Activated T-helper 1 cell treated with anti-CD3 and anti-CD28 coated beads, Interleukin-12 subunit alpha, Interleukin-12 subunit beta, Interleukin-2, Interleukin-4 antibody, amounts not matched to agents 30 ng/mL and 10 ng/mL and 1 ng/mL, durations not matched to agents 14 hours and 24 hours and 36 hours (primary cell): ENCODE results near the gene NSD1. TPM values are rescaled to one million over a fixed set of nuclear protein-coding genes. Genes with fewer than 3 reads are reported as not detected.
"Not testable (repeated sequence)": the region's sequence is repeated elsewhere in the genome, so short reads cannot be mapped to it uniquely, and the experiment has no call there.

Experiments used
- DNase-seq: peaks from one replicate; pipeline ENCODE4 v3.0.0; 2021; ENCODE audit warnings: low spot score
- H3K27ac Mint-ChIP-seq: one replicate; pipeline ENCODE4 v1.8.0; 2021; ENCODE audit warnings: mild to moderate bottlenecking, mixed read lengths
- H3K27me3 Mint-ChIP-seq: one replicate; pipeline ENCODE4 v1.8.0; 2022; ENCODE audit warnings: mild to moderate bottlenecking, moderate library complexity, mixed read lengths; ENCODE audit not compliant: insufficient read depth
- H3K36me3 Mint-ChIP-seq: one replicate; pipeline ENCODE4 v1.8.0; 2021; ENCODE audit warnings: low read depth, mixed read lengths
- H3K4me1 Mint-ChIP-seq: one replicate; pipeline ENCODE4 v1.8.0; 2021; ENCODE audit warnings: low read depth, mixed read lengths
- H3K4me3 Mint-ChIP-seq: one replicate; pipeline ENCODE4 v1.8.0; 2021; ENCODE audit warnings: mild to moderate bottlenecking, moderate library complexity, mixed read lengths
- H3K9me3 Mint-ChIP-seq: one replicate; pipeline ENCODE4 v1.8.0; 2021; ENCODE audit warnings: mixed read lengths
- intact Hi-C: fragments of 100-400 bp; cut with micrococcal nuclease; formaldehyde crosslinking; loops from one replicate; pipeline ENCODE4 v1.15.1; 2024
- total RNA-seq: library from RNA; stranded (reverse); gene quantifications from 2 replicates; pipeline ENCODE4 v1.2.3, GENCODE V29; 2022

Gene NSD1
- total RNA-seq, 1 donor from 2014 or later, result 108 TPM

DNA sequence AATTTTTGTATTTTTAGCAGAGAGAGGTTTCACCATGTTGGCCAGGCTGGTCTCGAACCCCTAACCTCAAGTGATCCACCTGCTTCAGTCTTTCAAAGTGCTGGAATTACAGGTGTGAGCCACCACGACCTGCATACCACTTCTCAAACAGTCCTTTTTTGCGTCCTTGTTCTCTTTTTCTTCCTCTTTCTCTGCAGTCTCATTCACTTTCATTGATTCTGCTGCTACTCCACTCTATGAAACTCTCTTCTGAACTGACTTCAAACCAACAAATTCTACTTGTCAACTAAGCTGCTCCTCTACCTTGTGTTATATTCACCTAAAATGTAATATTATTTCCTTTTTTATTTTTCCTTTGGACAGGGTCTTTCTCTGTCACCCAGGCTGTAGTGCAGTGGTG, 7.9 kb downstream of the NSD1 start:
- H3K27ac Mint-ChIP-seq, result peak overlapping the region; percentile 19

DNA sequence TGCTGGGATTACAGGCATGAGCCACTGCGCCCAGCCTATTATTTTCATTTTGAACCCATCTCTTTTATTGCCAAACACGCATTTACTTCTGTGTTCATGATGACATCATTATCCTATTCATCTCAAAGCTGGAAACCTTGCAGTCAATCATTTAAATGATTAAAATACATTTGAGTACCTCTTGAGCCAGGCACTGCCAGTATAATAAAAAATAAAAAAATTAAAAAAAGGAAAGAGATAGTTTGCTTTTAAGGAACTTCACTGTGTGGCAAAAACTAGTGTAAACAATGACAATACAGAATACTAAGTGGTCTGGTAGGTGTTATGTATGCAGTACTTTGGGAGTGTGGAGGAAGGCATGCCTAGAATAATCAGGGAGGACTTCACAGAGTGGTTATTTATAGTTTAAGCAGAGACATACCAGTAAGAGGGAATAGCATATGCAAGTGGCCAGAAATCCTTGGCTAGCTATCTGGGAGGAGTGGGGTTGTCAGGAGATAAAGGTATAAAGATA, 8.6 kb downstream of the NSD1 start:
- Mint-ChIP-seq H3K4me1 (peaks cover 36% of the 10 kb centered on the region), H3K36me3 (peaks cover 38% of the 10 kb centered on the region), H3K9me3 (no peaks in the 10 kb centered on the region), H3K4me3 (no peak overlapping the region), H3K27ac (no peak overlapping the region), H3K27me3 (no peaks in the 10 kb centered on the region)
- no peak for DNase-seq
- intact Hi-C loops, result no loop called here

More for the DNA sequence above, 7.9 kb downstream of the NSD1 start:
- Mint-ChIP-seq H3K36me3 (peaks cover 38% of the 10 kb centered on the region), H3K4me3 (no peak overlapping the region), H3K4me1 (peaks cover 43% of the 10 kb centered on the region), H3K27me3 (no peaks in the 10 kb centered on the region), H3K9me3 (no peaks in the 10 kb centered on the region)
- no peak for DNase-seq
- intact Hi-C loops, result no loop called here

DNA sequence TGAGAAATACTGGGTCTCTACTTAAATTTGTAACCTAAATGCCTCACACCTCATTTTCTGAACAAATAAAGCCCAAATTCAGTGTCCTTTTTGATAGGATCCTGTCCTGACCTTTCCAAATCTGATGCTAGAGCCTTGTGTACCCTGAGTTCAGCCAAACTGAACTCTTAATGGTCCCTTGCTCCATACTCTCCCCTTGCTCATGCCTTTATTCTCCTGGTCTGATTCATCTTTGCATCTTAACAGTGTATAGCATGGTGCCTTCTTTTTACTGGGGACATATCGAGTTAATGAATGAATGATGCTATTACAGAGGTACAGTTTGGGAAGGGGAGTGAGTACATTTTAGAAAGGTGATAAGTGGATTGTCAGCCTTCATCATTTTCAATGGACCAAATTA, 9.2 kb downstream of the NSD1 start:
- peaks cover 34% of the 10 kb centered on the region for H3K4me1 Mint-ChIP-seq

DNA sequence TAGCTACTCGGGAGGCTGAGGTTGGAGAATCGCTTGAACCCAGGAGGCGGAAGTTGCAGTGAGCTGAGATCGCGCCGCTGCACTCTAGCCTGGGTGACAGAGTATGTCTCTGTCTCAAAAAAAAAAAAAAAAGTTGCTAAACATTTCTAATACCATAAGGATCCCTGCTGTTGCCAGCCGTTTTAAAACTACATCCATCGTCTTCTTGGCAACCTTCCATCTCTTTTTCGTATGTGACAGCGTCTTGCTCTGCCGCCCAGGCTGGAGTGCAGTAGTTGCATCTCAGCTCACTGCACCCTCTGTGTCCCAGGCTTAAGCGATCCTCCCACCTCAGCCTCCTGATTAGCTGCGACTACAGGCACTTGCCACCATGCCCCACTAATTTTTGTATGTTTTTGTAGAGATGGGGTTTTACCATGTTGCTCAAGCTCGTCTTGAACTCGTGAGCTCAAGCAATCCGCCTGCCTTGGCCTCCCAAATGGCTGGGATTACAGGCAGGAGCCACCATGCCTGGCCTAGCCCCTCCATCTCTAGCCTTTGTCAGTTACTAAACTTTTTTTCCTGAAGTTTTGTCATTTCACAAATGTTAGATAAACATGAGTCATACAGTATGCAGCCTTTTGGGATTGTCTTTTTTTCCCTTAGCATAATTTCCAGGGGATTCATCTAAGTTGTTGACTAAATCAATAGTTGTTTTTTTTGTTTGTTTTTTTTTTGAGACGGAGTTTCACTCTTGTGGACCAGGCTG, 13.5 kb downstream of the NSD1 start:
- H3K27me3 Mint-ChIP-seq, result no peaks in the 10 kb centered on the region
- H3K27ac Mint-ChIP-seq, result no peak overlapping the region
- H3K4me3 Mint-ChIP-seq, result no peak overlapping the region
- H3K4me1 Mint-ChIP-seq, result peaks cover 9% of the 10 kb centered on the region
- no peaks in the 10 kb centered on the region for H3K9me3 Mint-ChIP-seq
- intact Hi-C loops, result loop anchor here (5.0 kb wide), 1 partner anchor 35 kb away; no protein-coding TSS in a partner anchor
- H3K36me3 Mint-ChIP-seq, result peaks cover 14% of the 10 kb centered on the region
- DNase-seq, result no peak

More for the DNA sequence above, 9.2 kb downstream of the NSD1 start:
- Mint-ChIP-seq H3K36me3 (peaks cover 38% of the 10 kb centered on the region), H3K27me3 (no peaks in the 10 kb centered on the region), H3K9me3 (no peaks in the 10 kb centered on the region), H3K27ac (no peak overlapping the region), H3K4me3 (no peak overlapping the region)
- DNase-seq, result no peak
- intact Hi-C loops, result no loop called here

DNA sequence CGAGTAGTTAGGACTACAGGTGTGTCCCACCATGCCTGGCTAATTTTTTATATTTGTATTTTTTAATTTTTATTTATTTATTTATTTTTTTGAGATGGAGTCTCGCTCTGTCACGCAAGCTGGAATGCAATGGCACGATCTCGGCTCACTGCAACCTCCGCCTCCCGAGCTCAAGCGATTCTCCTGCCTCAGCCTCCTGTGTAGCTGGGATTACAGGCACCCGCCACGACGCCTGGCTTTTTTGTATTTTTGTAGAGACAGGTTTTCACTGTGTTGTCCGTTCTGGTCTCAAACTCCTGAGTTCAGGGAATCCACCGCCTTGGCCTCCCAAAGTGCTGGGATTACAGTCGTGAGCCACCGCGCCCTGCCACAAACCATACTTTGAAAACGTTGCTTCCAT, 16.5 kb downstream of the NSD1 start:
- DNase-seq, H3K27me3 Mint-ChIP-seq, H3K27ac Mint-ChIP-seq, H3K4me3 Mint-ChIP-seq, H3K9me3 Mint-ChIP-seq, intact Hi-C loops, H3K4me1 Mint-ChIP-seq: not testable (repeated sequence)
- peaks cover 12% of the 10 kb centered on the region for H3K36me3 Mint-ChIP-seq

DNA sequence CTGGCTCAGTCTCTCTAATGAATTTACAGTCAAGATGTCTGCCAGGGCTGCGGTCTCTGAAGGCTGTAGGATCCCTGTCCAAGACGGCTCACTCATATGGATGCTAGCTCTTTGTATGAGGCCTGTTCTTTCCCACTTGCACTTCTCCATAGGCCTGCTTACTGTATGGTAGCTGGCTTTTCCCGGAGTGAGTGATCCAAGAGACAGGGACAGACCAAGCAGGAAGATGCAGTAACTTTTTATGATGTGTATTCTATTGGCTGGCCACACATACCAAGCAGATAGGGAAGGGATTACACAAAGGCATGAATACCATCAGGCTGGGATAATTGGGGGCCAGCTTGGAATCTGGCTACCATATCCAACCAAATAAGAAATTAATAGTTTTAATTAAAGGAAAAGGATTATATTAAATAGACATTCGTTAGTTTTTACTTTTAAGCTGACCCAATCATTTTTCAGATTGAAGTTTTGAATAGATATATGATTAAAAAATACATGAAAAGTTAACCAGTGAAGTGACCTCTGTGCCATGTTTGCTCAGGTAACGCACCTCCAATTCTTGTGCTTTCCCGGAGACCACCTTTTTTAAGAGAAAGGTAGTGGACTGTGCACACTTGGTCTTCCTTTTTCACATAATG, 20.6 kb downstream of the NSD1 start:
- intact Hi-C loops, result no loop called here
- Mint-ChIP-seq H3K4me1 (no peaks in the 10 kb centered on the region), H3K9me3 (no peaks in the 10 kb centered on the region), H3K36me3 (peaks cover 3% of the 10 kb centered on the region), H3K4me3 (no peak overlapping the region), H3K27me3 (no peaks in the 10 kb centered on the region), H3K27ac (peak overlapping the region; percentile 53)
- DNase-seq, result no peak

DNA sequence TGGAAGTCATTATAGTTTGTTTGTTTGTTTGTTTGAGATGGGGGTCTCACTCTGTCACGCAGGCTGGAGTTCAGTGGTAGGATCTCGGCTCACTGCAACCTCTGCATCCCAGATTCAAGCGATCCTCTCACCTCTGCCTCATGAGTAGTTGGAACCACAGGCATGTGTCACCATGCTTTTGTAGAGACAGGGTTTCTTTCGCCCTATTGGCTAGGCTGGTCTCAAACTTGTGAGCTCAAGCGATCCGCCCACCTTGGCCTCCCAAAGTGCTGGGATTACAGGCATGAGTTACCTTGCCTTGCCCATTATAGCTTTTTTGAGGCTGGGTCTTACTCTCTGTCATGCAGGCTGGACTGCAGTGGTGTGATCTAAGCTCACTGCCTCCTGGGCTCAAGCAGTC, 28.8 kb downstream of the NSD1 start:
- Mint-ChIP-seq H3K4me1 (no peaks in the 10 kb centered on the region), H3K27ac (no peak overlapping the region), H3K9me3 (no peaks in the 10 kb centered on the region), H3K36me3 (peaks cover 8% of the 10 kb centered on the region), H3K27me3 (no peaks in the 10 kb centered on the region), H3K4me3 (no peak overlapping the region)
- no peak for DNase-seq
- intact Hi-C loops, result no loop called here

DNA sequence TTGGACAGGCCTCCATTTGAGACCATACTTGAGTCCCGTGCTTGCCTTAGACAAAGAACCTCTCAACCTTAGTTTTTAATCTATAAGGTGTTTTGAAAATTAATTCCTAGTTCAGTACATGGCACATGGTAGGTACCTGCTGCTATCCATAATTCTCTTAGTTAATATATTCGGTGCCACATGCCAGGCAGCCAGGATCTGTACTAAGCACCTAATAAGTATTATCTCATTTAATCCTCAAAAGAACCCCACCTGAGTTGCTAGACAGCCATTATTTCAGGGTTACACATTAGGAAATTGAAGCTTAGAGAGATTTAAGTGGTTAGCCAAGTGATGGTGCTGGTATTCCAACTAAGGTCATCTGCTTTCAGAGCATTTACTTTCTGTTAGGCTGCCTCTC, 29.9 kb downstream of the NSD1 start:
- no peak overlapping the region for H3K4me3 Mint-ChIP-seq

DNA sequence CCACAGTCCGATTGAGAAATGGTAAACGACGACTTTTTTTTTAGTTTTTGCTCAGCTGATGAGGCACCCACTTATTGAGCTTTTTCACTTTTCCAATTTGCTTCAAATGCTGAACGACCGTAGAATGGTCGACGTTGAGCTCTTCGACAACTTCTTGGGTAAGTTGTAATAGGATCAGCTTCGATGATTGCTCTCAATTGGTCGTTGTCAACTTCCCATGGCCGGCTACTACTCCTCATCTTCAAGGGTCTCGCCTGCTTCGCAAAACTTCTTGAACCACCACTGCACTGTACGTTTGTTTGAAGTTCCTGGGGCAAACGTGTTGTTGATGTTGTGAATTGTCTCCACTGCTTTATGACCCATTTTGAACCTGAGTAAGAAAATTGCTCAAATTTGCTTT, 35.7 kb downstream of the NSD1 start:
- no peaks in the 10 kb centered on the region for H3K9me3 Mint-ChIP-seq
- DNase-seq, result no peak
- intact Hi-C loops, result no loop called here
- H3K4me3 Mint-ChIP-seq, result no peak overlapping the region
- no peak overlapping the region for H3K27ac Mint-ChIP-seq
- H3K27me3 Mint-ChIP-seq, result no peaks in the 10 kb centered on the region
- peaks cover 24% of the 10 kb centered on the region for H3K36me3 Mint-ChIP-seq
- H3K4me1 Mint-ChIP-seq, result peaks cover 17% of the 10 kb centered on the region

More for the DNA sequence above, 29.9 kb downstream of the NSD1 start:
- intact Hi-C loops, result no loop called here
- DNase-seq, result no peak
- Mint-ChIP-seq H3K27me3 (no peaks in the 10 kb centered on the region), H3K36me3 (peaks cover 12% of the 10 kb centered on the region), H3K4me1 (no peaks in the 10 kb centered on the region), H3K9me3 (no peaks in the 10 kb centered on the region), H3K27ac (no peak overlapping the region)

DNA sequence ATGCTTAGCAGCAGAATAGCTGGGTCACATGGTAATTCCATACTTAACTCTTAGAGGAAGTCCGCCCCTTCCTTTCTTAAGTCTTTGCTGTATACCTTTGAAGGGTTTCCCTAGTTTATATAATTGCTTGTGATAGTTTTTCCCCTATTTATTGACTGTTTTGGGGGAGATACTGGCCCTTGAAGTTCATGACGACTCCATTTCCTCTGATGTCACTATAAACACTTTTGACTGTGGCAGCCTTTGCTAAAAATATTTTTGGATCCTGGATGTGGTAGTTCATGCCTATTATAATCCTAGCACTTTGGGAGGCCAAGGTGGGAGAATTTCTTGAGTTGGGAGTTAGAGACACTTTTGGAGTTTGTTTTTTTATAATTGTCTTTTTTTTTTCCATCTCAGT, 38.4 kb downstream of the NSD1 start:
- H3K4me1 Mint-ChIP-seq, result peaks cover 17% of the 10 kb centered on the region
- H3K4me3 Mint-ChIP-seq, result no peak overlapping the region
- H3K36me3 Mint-ChIP-seq, result peaks cover 21% of the 10 kb centered on the region
- no peaks in the 10 kb centered on the region for H3K27me3 Mint-ChIP-seq
- peak overlapping the region; percentile 11 for H3K27ac Mint-ChIP-seq
- intact Hi-C loops, result no loop called here
- H3K9me3 Mint-ChIP-seq, result no peaks in the 10 kb centered on the region
- no peak for DNase-seq

DNA sequence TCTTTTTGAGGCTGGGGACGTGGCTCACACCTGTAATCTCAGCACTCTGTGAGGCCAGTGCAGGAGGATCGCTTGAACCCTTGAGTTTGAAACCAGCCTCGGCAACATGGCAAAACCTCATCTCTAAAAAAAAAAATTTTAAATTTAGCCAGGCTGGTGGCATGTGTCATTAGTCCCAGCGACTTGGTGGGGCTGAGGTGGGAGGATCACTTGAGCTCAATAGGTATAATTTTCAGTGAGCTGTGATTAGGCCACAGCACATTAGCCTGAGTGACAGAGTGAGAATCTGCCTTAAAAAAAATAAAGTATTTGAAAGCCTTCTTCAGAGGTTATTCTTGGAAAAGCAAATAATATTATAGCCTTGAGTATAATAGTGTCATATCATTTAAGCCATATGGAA, 41.8 kb downstream of the NSD1 start:
- H3K4me3 Mint-ChIP-seq, result no peak overlapping the region
- DNase-seq, result no peak
- peaks cover 23% of the 10 kb centered on the region for H3K4me1 Mint-ChIP-seq
- H3K36me3 Mint-ChIP-seq, result peaks cover 18% of the 10 kb centered on the region
- H3K27me3 Mint-ChIP-seq, result no peaks in the 10 kb centered on the region
- no peaks in the 10 kb centered on the region for H3K9me3 Mint-ChIP-seq
- no peak overlapping the region for H3K27ac Mint-ChIP-seq
- intact Hi-C loops, result no loop called here

DNA sequence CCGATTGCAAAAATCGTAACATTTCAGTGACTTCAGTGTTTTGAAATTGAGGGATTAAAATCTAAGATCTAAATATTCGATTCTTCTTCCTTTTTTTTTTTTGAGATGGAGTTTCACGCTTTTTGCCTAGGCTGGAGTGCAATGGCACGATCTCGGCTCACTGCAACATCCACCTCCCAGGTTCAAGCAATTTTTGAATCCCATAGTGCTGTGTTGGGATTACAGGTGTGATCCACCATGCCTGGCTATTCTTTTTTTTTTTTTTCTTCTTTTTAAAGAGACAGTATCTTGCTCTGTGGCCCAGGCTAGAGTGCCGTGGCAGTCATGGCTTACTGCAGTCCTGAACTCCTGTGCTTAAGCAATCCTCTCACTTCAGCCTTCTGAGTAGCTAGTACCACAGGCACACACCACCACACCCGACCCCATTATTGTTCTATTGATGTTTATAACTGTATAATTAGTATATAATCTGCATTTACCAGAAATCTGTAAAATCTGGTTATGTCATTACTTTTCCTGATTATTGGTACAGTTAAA, 42.7 kb downstream of the NSD1 start:
- Mint-ChIP-seq H3K9me3 (no peaks in the 10 kb centered on the region), H3K36me3 (peaks cover 20% of the 10 kb centered on the region), H3K27me3 (no peaks in the 10 kb centered on the region), H3K4me3 (no peak overlapping the region), H3K27ac (no peak overlapping the region), H3K4me1 (peaks cover 22% of the 10 kb centered on the region)
- DNase-seq, result no peak
- intact Hi-C loops, result no loop called here

DNA sequence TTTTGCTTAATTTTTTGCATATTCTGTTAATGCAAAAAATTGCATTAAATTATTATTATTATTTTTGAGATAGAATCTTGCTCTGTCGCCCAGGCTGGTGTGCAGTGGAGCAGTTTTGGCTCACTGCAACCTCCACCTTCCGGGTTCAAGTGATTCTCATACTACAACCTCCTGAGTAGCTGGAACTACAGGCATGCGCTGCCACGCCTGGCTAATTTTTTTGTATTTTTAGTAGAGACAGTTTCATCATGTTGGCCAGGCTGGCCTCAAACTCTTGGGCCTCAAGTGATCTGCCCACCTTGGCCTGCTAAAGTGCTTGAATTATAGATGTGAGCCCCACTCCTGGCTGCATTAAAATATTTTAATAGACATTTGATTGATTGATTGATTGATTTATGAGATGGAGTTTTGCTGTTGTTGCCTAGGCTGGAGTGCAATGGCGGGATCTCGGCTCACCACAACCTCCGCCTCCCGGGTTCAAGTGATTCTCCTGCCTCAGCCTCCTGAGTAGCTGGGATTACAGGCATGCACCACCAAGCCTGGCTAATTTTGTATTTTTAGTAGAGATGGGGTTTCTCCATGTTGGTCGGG, 44.4 kb downstream of the NSD1 start:
- H3K27ac Mint-ChIP-seq, H3K27me3 Mint-ChIP-seq, intact Hi-C loops, H3K9me3 Mint-ChIP-seq, H3K4me3 Mint-ChIP-seq, DNase-seq: not testable (repeated sequence)
- Mint-ChIP-seq H3K4me1 (peaks cover 11% of the 10 kb centered on the region), H3K36me3 (peaks cover 13% of the 10 kb centered on the region)
